ENCODE data around the gene KIAA1614.
"Not testable (repeated sequence)": the region's sequence is repeated elsewhere in the genome, so short reads cannot be mapped to it uniquely, and the experiment has no call there.

The KIAA1614 gene

DNA sequence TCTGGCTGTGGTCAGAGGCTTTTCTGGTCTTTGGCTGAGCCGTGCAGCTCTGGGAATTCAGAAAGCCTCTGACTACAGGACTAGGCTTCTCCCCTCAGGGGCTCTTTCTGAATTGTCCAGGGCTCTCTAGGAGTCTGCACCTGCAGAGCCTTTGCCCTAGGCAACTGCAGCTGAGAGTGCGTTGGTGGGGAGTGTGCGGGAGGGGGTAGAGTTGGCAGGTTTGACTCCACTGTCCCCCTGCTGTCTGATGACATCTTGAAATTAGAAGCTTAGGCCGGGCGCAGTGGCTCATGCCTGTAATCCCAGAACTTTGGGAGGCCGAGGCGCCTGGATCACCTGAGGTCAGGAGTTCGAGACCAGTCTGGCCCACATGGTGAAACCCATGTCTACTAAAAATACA, 32.9 kb downstream of the KIAA1614 start:
- no peak for DNase-seq

DNA sequence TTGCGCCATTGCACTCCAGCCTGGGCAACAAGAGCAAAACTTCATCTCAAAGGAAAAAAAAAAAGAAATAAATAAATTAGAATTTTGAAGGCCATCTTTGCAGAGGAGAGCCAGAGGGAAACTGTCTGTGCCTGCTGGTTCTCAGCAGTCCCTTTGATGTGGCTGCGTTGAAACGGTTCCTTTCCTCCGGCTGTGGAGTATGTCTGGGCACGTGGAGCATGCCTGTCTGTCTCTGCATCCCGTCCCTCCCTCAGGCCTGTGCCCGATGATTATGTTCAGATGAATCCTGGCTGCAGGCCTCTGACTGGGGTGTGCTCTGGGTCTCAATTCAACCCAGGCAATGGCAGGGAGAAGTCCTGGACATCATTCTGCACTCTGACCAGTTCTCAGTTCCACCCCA, 33.4 kb downstream of the KIAA1614 start:
- DNase-seq = no peak

- no peak for DNase-seq
Observed at GRCh38 chr1:180946541-180947498, 34.1 kb downstream of the KIAA1614 start.

- DNase-seq = no peak
Observed at GRCh38 chr1:180947499-180947885, 34.8 kb downstream of the KIAA1614 start.

- DNase-seq = no peak
Observed at GRCh38 chr1:180947901-180948640, 35.4 kb downstream of the KIAA1614 start.

- DNase-seq = no peak
Observed at GRCh38 chr1:180948641-180949615, 36.2 kb downstream of the KIAA1614 start.

- no peak for DNase-seq
Observed at GRCh38 chr1:180949616-180950000, 36.9 kb downstream of the KIAA1614 start.

DNA sequence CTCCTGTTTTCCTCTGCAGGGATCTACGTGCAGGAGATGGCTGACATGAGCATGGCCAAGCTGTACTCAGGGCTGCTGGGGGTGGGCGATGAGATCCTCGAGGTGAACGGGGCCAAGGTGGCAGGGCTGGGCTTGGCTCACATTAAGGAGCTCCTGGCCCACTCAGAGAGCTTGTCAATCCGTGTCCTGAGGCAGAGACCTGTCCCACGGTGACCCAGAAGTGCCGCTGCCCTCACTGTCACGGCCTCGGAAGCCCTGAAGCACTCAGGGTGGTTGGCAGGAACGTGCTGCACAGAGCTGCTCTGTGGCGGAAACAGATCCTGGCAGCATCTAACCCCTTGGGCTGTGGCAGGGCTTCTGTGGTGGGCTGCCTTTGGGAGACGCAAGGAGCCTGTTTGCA, 37.6 kb downstream of the KIAA1614 start:
- DNase-seq = no peak

DNA sequence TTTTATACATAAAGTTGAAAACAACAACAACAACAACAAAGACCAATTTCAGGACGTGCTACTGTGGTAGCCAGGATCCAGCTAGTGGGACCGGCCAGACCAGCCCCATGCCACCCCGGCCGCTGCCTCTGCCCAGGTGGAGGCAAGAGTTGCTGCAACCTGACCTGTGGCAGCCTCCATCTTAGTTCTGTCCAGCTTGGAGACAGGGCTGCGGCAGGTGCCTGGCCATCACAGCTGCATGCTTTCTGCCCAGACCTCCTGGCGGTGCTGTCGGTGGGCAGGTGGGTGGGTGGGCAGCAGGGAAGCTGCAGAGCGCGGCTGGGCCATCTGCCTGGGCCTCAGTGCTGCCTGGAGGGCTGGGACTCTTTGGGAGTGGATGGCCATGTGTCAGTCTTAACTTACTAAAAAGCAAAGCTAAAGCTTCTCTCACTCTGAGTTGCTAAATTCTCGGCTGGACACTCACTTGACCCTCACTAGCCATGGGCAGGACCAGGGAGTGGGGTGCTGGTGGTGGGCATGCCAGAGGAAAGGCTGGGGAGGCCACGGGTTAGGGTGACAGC, 38.6 kb downstream of the KIAA1614 start:
- no peak for DNase-seq

DNA sequence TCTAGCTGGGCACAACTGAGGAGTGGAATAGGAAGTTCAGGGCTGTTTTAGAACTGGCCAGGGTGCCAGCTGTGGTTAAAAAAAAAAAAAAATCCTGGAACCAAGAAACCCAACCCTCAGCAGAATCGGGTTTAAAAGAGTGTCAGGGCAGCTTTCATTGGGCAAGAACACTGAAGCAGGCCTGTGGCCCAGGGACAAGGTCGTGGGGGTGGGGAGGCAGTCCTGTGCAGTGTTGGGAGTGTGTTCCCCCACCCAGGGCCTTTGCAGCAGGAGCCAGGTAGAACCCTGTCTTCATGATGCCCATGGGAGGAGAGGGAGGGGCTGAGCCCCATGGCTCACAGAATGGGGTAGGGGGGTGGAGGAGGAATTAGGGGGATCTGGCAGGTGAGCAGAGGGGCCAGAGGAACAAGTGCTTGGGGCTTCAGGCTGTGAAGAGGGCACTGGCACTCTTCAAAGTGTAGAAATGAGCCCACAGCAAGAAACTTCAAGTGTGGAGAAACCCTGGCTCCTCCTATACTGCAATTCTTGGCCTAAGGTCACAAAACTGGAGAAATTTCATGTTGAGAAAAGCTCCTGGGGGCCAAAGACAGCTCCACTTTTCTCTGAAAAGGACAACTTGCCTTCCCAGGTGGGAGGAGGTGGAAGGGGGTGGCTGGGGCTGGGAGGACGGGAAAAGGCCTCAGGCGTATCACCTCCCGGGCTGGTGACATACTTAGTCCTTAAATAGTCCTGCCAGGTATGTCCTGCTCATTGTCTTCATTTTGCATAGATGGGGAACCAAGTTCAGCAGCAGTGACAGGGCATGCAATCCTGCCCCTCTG, 39.3 kb downstream of the KIAA1614 start:
- no peak for DNase-seq

- no peak for DNase-seq
Observed at GRCh38 chr1:180952657-180953013, 39.9 kb downstream of the KIAA1614 start.

DNA sequence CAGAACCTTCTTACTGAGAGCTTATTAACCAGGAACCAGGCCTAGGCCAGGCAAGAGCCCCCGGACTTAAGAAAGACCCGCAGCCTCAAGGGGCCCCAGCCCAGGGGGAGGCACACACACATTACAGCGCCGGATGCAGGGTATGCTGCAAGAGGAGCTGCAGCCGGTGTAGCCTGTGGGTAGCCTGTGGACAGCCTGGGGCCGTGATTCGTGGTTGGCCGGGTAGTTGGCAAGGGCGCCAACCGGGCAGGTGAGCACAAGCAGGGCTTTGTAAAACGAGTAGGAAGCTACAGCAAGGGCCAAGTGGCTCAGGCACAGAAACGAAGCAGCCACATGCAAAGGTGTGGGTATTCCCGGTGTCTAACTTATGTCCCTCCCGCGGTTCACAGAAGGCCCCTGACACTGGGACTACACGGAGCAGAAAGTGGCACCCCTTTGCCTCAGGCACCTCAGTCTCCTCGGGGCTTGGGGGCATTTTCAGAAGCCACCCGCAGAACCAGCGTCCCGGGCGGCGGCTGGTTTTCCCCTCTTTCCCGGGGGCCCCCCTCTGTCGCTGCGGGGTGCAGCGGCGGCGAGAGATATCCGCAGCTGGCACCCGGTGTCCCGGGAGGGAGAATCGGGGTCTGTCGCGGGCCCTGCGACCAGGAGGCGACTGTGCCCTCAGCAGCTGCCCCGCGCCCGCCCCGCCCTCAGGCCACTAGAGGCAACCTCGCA, 40.8 kb downstream of the KIAA1614 start:
- peak; percentile 53 for DNase-seq

- peak; percentile 85 for DNase-seq
Observed at GRCh38 chr1:180954005-180954800, 41.5 kb downstream of the KIAA1614 start.

DNA sequence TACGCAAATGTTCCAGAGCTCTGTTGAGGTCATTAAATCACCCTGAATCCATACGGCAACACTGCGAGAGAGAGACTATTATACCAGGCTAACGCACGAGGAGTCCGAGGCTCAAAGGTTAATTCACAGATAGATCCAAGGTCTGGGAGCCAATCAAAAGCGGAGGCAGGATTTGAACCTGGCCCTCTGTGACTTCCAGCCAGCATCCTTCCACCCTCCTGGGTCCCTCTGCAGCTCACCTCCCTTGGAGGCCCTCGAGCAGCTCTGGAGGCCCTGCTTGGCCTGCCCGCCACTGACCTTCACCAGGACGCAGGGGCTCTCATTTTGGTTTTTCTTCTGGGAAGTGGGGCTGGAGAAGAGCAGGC, 42.1 kb downstream of the KIAA1614 start:
- DNase-seq = no peak

GRCh38 chr1:180956028-180956640, 43.4 kb downstream of the KIAA1614 start:
- no peak for DNase-seq

GRCh38 chr1:180959620-180960019, 46.9 kb downstream of the KIAA1614 start:
- not testable (repeated sequence) for DNase-seq

DNA sequence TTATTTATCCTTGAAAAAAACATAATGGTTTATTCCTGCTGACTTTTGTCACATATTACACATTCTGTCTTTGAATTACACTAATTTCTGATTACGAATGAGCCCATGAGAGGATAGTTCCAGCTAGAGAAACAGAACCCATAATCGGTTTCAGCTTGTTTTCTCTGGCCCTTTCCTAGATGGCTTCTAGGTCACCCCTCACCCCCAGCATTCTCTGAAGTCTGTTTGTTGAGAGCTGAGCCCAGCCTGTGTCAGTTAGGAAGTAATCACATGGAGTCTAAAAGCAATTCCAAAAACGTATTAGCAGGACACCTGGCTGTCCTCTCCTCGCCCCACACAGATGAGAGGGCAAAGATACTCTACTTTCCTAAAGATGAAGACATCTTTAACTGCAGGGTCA, 48.9 kb downstream of the KIAA1614 start:
- DNase-seq = no peak

- no peak for DNase-seq
Observed at GRCh38 chr1:180962178-180962577, 49.5 kb downstream of the KIAA1614 start.

DNA sequence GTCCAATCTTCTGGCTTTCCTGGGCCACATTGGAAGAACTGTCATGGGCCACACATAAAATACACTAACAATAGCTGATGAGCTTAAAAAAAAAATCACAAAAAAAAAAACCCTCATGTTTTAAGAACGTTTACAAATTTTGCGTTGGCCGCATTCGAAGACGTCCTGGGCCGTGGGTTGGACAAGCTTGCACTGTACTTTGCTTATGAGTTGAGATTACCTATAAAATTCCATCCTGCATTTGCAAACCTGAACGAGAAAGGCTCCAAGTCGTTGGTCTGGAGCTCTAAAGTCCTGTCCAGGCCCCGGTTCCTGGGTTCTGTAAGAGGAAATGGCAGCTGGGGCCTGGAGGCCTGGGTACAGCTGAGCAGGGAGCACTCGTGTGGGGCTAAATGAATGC, 51.4 kb downstream of the KIAA1614 start:
- no peak for DNase-seq

- DNase-seq = no peak
Observed at GRCh38 chr1:180964595-180964994, 51.9 kb downstream of the KIAA1614 start.
